ENCODE results near the gene TGFBR2. TPM values are rescaled to one million over a fixed set of nuclear protein-coding genes. Genes with fewer than 3 reads are reported as not detected.
"Not testable (repeated sequence)": the region's sequence is repeated elsewhere in the genome, so short reads cannot be mapped to it uniquely, and the experiment has no call there.

The TGFBR2 gene
- total RNA-seq, 1 experiment from 2014 or later, result 45.9 TPM

DNA sequence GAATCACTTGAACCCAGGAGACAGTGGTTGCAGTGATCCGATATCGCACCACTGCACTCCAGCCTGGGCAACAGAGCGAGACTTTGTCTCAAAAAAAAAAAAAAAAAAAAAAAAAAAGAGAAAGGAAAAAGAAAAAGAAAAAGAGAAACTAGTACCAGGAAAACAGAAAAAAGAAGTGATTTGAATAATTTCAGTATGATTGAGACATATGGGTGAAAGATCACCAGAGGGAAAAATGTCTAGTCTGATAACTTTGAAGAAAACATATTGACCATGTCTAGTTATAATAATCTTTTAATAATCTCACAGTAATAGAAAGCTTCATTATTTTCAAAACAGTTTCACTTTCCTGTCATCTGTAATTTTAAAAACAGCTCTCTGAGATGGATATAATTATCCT lies 16.4 kb downstream of the TGFBR2 start:
- TF ChIP-seq, protein P1, sequence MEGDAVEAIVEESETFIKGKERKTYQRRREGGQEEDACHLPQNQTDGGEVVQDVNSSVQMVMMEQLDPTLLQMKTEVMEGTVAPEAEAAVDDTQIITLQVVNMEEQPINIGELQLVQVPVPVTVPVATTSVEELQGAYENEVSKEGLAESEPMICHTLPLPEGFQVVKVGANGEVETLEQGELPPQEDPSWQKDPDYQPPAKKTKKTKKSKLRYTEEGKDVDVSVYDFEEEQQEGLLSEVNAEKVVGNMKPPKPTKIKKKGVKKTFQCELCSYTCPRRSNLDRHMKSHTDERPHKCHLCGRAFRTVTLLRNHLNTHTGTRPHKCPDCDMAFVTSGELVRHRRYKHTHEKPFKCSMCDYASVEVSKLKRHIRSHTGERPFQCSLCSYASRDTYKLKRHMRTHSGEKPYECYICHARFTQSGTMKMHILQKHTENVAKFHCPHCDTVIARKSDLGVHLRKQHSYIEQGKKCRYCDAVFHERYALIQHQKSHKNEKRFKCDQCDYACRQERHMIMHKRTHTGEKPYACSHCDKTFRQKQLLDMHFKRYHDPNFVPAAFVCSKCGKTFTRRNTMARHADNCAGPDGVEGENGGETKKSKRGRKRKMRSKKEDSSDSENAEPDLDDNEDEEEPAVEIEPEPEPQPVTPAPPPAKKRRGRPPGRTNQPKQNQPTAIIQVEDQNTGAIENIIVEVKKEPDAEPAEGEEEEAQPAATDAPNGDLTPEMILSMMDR (IDR thresholded peaks at IDR 0.05), result no peak
- TF ChIP-seq POLR2AphosphoS5 (IDR thresholded peaks at IDR 0.05; ENCODE audit: low read depth, low read length) (no peak), REST (IDR thresholded peaks at IDR 0.05; ENCODE audit: insufficient read depth in 1 of 2, low read depth in 2 of 2, low read length in 1 of 2) (no peak), TCF7L2 (IDR thresholded peaks at IDR 0.05; ENCODE audit: low read depth, low read length) (no peak), SIN3A (IDR thresholded peaks at IDR 0.05; ENCODE audit: borderline replicate concordance, insufficient read depth, low read depth, low read length) (no peak)
- H3K4me3 ChIP-seq (ENCODE audit: low read depth in 2 of 2, low read length in 2 of 2), result no peak overlapping the region
- POLR2A ChIA-PET, result no interaction called here
- no peak overlapping the region; the same call in 1 of the 2 replicates for H3K27ac ChIP-seq (ENCODE audit: low read length)
- no peak for ATAC-seq
- no TSS peak for BruUV-seq (replicated peaks)
- intact Hi-C loops (cut with micrococcal nuclease; ENCODE audit: unreplicated experiment) (no loop called here), in situ Hi-C loops (cut with HindIII; ENCODE audit: low pct_unique_long_range_greater_than_20kb, low sequenced_read_pairs) (no loop called here)
- peaks cover 32% of the 10 kb centered on the region for H3K4me1 ChIP-seq (ENCODE audit: control insufficient read depth, insufficient read depth, low read length)
- no peaks in the 10 kb centered on the region for H3K36me3 ChIP-seq (ENCODE audit: control insufficient read depth, insufficient read depth, low read length)
- CTCF ChIA-PET, result no interaction called here
- H3K27me3 ChIP-seq (ENCODE audit: control insufficient read depth, insufficient read depth, low read length), result no peaks in the 10 kb centered on the region
- H3K9me3 ChIP-seq (ENCODE audit: control insufficient read depth, insufficient read depth, low read depth, low read length), result no peaks in the 10 kb centered on the region
- DNase-seq (ENCODE audit: low read depth, low spot score), result no peak

- TF ChIP-seq POLR2AphosphoS5 (IDR thresholded peaks at IDR 0.05; ENCODE audit: low read depth, low read length) (no peak), REST (IDR thresholded peaks at IDR 0.05; ENCODE audit: insufficient read depth in 1 of 2, low read depth in 2 of 2, low read length in 1 of 2) (no peak), TCF7L2 (IDR thresholded peaks at IDR 0.05; ENCODE audit: low read depth, low read length) (no peak), SIN3A (IDR thresholded peaks at IDR 0.05; ENCODE audit: borderline replicate concordance, insufficient read depth, low read depth, low read length) (no peak)
- TF ChIP-seq, protein P1 (IDR thresholded peaks at IDR 0.05), result no peak
- no peaks in the 10 kb centered on the region for H3K9me3 ChIP-seq (ENCODE audit: control insufficient read depth, insufficient read depth, low read depth, low read length)
- ChIA-PET CTCF (no interaction called here), POLR2A (no interaction called here)
- no TSS peak for BruUV-seq (replicated peaks)
- no peak overlapping the region; the same call in 1 of the 2 replicates for H3K27ac ChIP-seq (ENCODE audit: low read length)
- H3K4me1 ChIP-seq (ENCODE audit: control insufficient read depth, insufficient read depth, low read length), result peaks cover 37% of the 10 kb centered on the region
- no peaks in the 10 kb centered on the region for H3K36me3 ChIP-seq (ENCODE audit: control insufficient read depth, insufficient read depth, low read length)
- H3K27me3 ChIP-seq (ENCODE audit: control insufficient read depth, insufficient read depth, low read length), result no peaks in the 10 kb centered on the region
- in situ Hi-C loops (cut with HindIII; ENCODE audit: low pct_unique_long_range_greater_than_20kb, low sequenced_read_pairs) (no loop called here), intact Hi-C loops (cut with micrococcal nuclease; ENCODE audit: unreplicated experiment) (no loop called here)
- H3K4me3 ChIP-seq (ENCODE audit: low read depth in 2 of 2, low read length in 2 of 2), result no peak overlapping the region
- DNase-seq (ENCODE audit: low read depth, low spot score) (no peak), ATAC-seq (no peak)
Measured at GRCh38 chr3:30623351-30623750, 16.9 kb downstream of the TGFBR2 start.

GRCh38 chr3:30624480-30624879 lies 18.1 kb downstream of the TGFBR2 start:
- H3K4me3 ChIP-seq (ENCODE audit: low read depth in 2 of 2, low read length in 2 of 2); DNase-seq (ENCODE audit: low read depth, low spot score); intact Hi-C loops (cut with micrococcal nuclease; ENCODE audit: unreplicated experiment); BruUV-seq (replicated peaks); H3K36me3 ChIP-seq (ENCODE audit: control insufficient read depth, insufficient read depth, low read length); ATAC-seq; CTCF ChIA-PET; H3K9me3 ChIP-seq (ENCODE audit: control insufficient read depth, insufficient read depth, low read depth, low read length); H3K27me3 ChIP-seq (ENCODE audit: control insufficient read depth, insufficient read depth, low read length); H3K27ac ChIP-seq (ENCODE audit: low read length); in situ Hi-C loops (cut with HindIII; ENCODE audit: low pct_unique_long_range_greater_than_20kb, low sequenced_read_pairs); POLR2A ChIA-PET: not testable (repeated sequence)
- H3K4me1 ChIP-seq (ENCODE audit: control insufficient read depth, insufficient read depth, low read length), result peaks cover 42% of the 10 kb centered on the region

Measured in Panc1 (cell line).